Neural crest cell (in vitro differentiated cells): Measurements from ENCODE around the gene CHTF18. TPM values are rescaled to one million over a fixed set of nuclear protein-coding genes. Genes with fewer than 3 reads are reported as not detected.
"Not testable (repeated sequence)": the region's sequence is repeated elsewhere in the genome, so short reads cannot be mapped to it uniquely, and the experiment has no call there.

Experiments used
- DNase-seq: peaks from one replicate; pipeline ENCODE4 v3.0.0; 2021; ENCODE audit warnings: low read depth, mixed read lengths, low spot score
- H3K27ac Mint-ChIP-seq: one replicate; pipeline ENCODE4 v1.8.0; 2021; ENCODE audit warnings: mild to moderate bottlenecking, mixed read lengths; ENCODE audit not compliant: unreplicated experiment
- H3K27me3 Mint-ChIP-seq: 2 replicates; pipeline ENCODE4 v1.8.0; 2021; ENCODE audit warnings: low read depth, mild to moderate bottlenecking, mixed read lengths
- H3K36me3 Mint-ChIP-seq: 2 replicates; pipeline ENCODE4 v1.8.0; 2021; ENCODE audit warnings: low read depth, mild to moderate bottlenecking, mixed read lengths
- H3K4me1 Mint-ChIP-seq: 2 replicates; pipeline ENCODE4 v1.8.0; 2021; ENCODE audit warnings: mixed read lengths
- H3K4me3 Mint-ChIP-seq: one replicate; pipeline ENCODE4 v1.8.0; 2021; ENCODE audit warnings: mild to moderate bottlenecking, mixed read lengths
- H3K9me3 Mint-ChIP-seq: 2 replicates; pipeline ENCODE4 v1.8.0; 2021; ENCODE audit warnings: mixed read lengths
- total RNA-seq: library from RNA; stranded (reverse); gene quantifications from 2 replicates; pipeline ENCODE4 v1.2.1, GENCODE V29; 2021
- TF ChIP-seq, protein P1 (sequence below): fragments of 200-600 bp; sonication (generic); conservative IDR thresholded peaks from 2 replicates; pipeline ENCODE4 v1.5.0; 2021; ENCODE audit warnings: antibody characterized with exemption, mild to moderate bottlenecking

The CHTF18 gene
- total RNA-seq, 1 donor from 2014 or later, result 169 TPM

- Mint-ChIP-seq H3K27ac (no peak overlapping the region), H3K4me1 (peaks cover 7% of the 10 kb centered on the region), H3K4me3 (no peak overlapping the region), H3K36me3 (no peaks in the 10 kb centered on the region), H3K9me3 (no peaks in the 10 kb centered on the region), H3K27me3 (peaks cover 43% of the 10 kb centered on the region)
- TF ChIP-seq, protein P1, sequence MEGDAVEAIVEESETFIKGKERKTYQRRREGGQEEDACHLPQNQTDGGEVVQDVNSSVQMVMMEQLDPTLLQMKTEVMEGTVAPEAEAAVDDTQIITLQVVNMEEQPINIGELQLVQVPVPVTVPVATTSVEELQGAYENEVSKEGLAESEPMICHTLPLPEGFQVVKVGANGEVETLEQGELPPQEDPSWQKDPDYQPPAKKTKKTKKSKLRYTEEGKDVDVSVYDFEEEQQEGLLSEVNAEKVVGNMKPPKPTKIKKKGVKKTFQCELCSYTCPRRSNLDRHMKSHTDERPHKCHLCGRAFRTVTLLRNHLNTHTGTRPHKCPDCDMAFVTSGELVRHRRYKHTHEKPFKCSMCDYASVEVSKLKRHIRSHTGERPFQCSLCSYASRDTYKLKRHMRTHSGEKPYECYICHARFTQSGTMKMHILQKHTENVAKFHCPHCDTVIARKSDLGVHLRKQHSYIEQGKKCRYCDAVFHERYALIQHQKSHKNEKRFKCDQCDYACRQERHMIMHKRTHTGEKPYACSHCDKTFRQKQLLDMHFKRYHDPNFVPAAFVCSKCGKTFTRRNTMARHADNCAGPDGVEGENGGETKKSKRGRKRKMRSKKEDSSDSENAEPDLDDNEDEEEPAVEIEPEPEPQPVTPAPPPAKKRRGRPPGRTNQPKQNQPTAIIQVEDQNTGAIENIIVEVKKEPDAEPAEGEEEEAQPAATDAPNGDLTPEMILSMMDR, result no peak
- no peak for DNase-seq
Measured at GRCh38 chr16:815861-816260, 27.4 kb downstream of the CHTF18 start.

DNA sequence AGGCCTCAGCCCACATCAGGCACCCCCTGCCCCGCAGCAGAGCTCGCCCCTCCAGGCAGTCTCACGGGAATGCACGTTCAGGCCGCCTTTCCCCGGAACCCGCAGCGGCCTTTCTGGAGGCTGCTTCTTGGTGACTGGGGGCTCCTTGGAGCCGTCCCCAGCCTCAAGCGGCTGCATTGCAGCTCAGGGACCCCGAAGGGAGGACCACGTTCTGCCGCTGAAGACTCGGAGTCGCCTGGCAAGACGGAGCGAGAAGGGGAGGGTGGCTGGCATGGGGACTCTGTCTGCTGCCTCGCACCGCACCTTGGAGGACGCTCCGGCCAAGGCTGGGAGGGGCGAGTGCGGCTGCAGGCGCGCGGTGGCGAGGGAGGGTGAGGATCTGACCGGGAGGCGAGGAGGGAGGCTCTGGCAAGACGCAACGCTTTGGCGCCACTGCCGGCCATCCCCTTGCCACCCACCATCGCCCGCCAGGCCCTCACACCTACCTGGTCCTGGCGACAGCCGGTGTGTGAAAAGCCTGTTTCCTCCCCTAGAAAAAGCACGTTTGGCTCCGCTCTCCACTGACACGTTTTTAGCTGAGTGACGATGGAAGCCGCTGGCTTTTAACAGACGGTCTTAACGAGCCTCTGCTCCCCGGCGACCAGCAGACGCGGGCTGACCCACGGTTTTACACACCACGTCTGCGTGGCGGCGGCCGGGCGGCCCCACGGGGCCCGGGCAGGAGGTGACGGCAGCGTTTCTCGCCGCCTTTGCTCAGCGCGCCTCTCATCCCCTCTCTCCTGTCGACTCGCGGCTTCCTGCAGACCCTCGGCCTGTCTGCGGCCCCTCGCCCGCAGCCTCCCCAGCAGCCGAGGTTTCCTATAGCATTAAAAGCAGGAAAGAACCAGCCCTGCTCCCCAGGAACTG lies 28.8 kb downstream of the CHTF18 start:
- peaks cover 38% of the 10 kb centered on the region for H3K27me3 Mint-ChIP-seq
- H3K36me3 Mint-ChIP-seq, result no peaks in the 10 kb centered on the region
- H3K4me3 Mint-ChIP-seq, result no peak overlapping the region
- H3K9me3 Mint-ChIP-seq, result no peaks in the 10 kb centered on the region
- peaks cover 13% of the 10 kb centered on the region for H3K4me1 Mint-ChIP-seq
- TF ChIP-seq, protein P1, result no peak
- no peak for DNase-seq
- no peak overlapping the region for H3K27ac Mint-ChIP-seq

GRCh38 chr16:818132-818531 lies 29.7 kb downstream of the CHTF18 start:
- no peaks in the 10 kb centered on the region for H3K36me3 Mint-ChIP-seq
- TF ChIP-seq, protein P1, result no peak
- H3K27ac Mint-ChIP-seq, result no peak overlapping the region
- DNase-seq, result no peak
- H3K27me3 Mint-ChIP-seq, result peaks cover 33% of the 10 kb centered on the region
- H3K4me3 Mint-ChIP-seq, result no peak overlapping the region
- H3K4me1 Mint-ChIP-seq, result peaks cover 13% of the 10 kb centered on the region
- no peaks in the 10 kb centered on the region for H3K9me3 Mint-ChIP-seq

DNA sequence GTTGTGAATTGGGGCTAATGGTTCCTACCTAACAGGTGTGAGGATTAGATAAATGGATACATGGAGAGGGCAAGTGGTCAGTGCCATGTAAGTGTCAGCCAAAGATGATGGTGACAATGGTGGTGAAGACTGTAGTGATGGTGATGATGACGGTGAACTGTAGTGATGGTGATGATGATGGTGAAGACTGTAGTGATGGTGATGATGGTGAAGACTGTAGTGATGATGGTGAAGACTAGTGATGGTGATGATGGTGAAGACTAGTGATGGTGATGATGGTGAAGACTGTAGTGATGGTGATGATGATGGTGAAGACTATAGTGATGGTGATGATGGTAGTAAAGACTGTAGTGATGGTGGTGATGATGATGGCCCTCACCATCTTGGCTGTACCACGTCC lies 30.2 kb downstream of the CHTF18 start:
- TF ChIP-seq, protein P1, result no peak
- H3K27ac Mint-ChIP-seq, result no peak overlapping the region
- H3K4me1 Mint-ChIP-seq, result peaks cover 13% of the 10 kb centered on the region
- no peaks in the 10 kb centered on the region for H3K36me3 Mint-ChIP-seq
- no peak overlapping the region for H3K4me3 Mint-ChIP-seq
- no peak for DNase-seq
- no peaks in the 10 kb centered on the region for H3K9me3 Mint-ChIP-seq
- H3K27me3 Mint-ChIP-seq, result peaks cover 37% of the 10 kb centered on the region

DNA sequence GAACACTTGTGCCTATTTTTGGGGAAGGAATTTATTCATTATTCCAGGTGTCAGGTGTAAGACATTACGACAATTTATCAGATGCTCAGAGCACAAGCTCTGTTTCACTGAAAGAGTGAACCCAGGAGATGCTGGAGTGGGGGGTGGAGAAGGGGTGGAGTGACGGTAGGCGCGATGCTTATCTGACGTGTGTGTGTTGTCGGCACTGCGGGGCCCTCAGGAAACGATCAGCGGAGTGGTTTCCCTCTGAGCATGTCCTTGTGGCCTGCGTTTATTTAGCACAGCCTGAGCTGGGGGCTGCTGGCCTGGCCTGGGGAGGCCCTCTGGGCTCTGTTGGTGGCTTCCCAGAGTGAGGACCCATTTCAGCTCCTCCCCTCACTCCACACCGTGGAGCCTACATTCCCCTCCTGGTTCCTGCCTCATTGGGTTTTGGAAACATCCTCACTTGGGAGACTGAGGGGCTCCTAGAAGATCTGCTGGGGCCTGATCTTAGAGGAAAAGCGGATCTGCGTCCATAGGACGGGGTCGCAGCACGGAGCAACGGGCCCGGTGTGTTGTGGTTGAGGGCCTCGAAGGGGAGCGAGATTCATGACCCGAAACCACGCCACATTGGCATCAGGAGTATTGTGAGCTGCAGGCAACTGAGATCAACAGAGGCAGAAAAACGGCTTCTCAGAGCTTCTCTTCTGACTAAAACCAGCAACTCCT lies 31.1 kb downstream of the CHTF18 start:
- Mint-ChIP-seq H3K9me3 (no peaks in the 10 kb centered on the region), H3K4me3 (no peak overlapping the region), H3K27ac (no peak overlapping the region), H3K4me1 (peaks cover 9% of the 10 kb centered on the region), H3K36me3 (no peaks in the 10 kb centered on the region), H3K27me3 (peaks cover 40% of the 10 kb centered on the region)
- DNase-seq, result no peak
- TF ChIP-seq, protein P1, result no peak

- H3K27me3 Mint-ChIP-seq, result peaks cover 37% of the 10 kb centered on the region
- not testable (repeated sequence) for H3K4me1 Mint-ChIP-seq, H3K27ac Mint-ChIP-seq, H3K4me3 Mint-ChIP-seq, H3K9me3 Mint-ChIP-seq, H3K36me3 Mint-ChIP-seq, DNase-seq
Measured at GRCh38 chr16:820044-820408, 31.6 kb downstream of the CHTF18 start.
